Measurements from ENCODE around the gene OASL.
"Not testable (repeated sequence)": the region's sequence is repeated elsewhere in the genome, so short reads cannot be mapped to it uniquely, and the experiment has no call there.

Gene OASL

DNA sequence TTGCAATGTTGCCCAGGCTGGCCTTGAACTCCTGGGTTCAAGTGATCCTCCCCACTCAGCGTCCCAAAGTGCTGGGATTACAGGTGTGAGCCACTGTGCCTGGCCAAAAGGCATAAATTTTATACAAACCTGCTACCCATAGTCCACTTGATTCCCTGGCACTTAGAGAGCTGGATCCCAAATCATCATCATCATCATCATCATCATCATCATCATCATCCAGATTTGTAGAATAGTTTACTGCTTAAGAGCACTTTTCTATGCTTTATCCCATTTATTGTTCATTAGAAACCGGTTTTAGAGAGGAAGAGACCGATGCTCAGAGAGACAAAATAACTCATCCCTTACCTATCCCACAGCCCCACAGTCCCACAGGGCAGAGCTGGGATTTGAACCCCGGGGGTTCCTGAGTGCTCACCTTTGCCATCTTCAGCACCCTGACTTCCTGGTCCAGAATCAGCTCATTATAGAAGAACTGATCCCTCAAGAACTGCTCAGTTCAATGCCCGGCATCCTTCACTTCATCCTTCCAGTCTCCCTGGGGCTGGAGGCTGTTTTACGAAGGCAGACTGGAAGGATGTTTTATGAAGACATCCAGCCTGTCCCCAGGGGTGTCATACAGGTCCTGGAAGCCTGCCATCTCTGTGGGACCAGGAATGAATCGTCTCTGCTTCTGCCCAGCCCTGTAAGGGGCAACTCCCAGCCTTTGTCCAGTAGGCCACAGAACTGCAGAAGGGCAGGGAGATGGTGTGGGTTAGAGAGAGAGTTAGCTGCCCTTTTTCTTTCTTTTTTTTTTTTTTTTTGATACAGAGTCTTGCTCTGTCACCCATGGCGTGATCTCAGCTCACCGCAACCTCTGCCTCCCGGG is 20.2 kb upstream of the OASL start:
- no peak for DNase-seq (ENCODE audit: low spot score)

DNA sequence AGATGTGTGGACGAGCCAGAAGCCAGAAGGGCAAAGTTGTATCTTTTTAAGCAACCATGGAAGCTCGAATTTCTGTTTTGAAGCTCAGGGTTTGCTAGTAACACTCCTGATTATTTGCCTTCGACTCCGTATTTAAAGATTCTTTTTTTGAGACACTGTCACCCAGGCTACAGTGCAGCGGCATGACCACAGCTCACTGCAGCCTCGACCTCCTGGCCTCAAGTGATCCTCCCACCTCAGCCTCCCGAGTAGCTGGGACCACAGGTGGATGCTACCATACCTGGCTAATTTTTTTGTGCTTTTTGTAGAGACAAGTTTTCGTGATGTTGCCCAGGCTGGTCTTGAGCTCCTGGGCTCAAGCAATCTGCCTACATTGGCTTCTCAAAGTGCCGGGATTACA is 18.7 kb upstream of the OASL start:
- no peak for DNase-seq (ENCODE audit: low spot score)

DNA sequence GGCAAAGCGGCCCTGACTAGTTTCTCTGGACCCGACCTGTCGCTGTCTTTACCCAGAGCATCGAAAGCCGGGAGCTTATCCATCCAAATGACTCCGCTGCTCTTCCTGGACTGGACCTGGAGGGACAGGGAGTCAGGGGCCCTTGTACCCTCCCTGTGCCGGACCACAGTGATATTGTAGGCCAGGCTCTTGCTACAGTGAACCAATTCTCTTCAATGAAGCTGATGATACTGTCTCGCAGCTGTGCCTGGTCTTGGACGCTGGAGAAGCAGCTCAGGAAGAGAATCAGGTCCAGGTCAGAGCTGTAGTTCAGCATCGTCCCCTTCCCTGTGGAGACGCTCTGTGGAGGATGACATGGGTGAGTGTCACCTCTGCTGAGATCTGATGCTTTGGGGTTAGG is 14.7 kb upstream of the OASL start:
- DNase-seq (ENCODE audit: low spot score) = no peak

DNA sequence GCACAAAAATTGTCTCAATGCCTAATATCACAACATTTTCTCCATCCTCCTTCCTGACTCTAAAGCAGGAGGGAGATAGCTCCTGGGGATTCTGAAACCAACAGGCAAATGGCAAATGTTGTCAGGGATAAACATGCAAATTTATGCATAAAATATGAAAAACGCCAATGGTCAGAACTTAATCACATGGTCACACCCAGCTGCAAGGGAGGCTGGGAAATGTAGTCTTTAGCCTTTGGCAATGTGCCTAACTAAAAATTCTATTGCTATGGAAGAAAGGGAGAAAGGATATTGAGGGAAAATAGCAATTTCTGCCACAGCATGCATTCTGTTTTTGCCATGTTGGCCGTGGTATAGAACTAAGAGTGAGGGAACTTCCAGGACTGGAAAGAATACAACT is 11.7 kb upstream of the OASL start:
- DNase-seq (ENCODE audit: low spot score) = no peak

DNA sequence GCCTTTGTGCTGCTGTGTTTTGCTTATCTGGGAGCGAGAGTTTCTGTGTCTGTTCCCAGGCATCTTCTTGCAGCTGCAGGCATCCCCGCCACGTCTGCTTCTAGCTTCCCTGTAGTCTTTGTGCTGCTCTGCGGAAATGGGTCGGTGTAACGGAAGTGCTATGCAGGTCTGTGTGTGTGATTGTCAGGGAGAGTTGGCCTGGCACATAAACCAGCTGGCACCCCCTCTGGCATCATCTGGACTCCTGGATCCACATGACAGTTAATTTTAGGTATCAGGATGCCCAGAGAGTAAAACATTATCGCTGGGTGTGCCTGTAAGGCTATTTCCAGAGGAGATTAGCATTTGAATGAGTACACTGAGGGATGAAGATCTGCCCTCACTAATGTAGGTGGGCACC is 9.4 kb upstream of the OASL start:
- DNase-seq (ENCODE audit: low spot score) = no peak

DNA sequence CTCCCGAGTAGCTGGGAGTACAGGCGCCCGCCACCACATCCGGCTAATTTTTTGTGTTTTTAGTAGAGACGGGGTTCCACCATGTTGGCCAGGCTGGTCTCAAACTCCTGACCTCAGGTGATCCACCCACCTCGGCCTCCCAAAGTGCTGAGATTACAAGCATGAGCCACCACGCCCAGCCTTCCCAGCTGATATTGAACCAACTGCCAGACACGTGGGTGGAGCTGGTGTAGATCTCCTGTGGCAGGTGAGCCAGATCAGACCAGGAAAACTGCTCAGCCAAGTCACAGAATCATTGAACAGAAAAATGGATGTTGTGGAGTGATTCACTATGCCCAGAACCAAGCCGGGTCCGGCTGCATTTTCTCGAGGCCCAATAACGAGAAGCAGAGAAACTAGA is 8.4 kb upstream of the OASL start:
- DNase-seq (ENCODE audit: low spot score) = not testable (repeated sequence)

DNA sequence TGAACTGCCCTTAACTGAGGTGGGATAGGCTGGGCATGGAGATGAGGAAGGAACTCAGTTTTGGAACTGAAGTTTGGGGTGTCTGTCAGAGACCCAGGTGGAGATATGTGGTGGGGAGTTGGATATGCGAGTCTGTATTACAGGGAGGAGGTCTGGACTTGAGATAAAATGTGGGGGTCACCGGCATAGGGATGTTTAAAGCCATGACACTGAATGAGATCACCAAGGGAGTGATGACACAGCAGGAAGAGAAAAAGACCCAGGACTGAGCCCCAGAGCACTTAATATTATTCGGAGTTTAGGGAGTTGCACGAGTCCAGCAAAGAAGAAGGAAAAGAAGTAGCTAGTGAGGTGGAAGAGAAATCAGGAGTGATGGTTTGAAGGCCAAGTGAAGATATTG is 4.0 kb upstream of the OASL start:
- DNase-seq (ENCODE audit: low spot score) = no peak

DNA sequence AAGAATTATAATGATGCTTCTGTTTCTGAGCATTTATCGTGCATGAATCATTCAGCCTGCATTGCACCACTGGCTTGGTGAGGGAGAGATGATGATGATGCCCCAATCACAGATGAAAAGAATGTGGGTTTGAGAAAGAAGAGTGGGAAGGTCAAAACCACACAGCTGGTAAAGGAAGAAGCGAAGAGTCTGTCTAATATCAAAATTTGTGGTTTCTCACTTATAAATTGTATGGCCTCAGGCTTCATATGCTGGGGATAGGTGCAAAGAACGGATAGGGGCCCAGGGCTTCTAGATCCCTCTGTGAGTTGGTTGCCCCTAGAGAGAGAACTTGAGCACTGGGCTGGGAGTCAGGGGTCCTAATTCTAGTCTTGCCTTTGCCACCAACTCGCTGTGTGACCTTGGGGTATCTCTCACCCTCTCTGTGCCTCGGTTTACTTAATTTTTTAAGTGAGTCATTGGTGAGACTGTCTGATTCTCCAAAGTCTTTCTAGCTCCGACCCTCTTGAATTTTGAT is 2.2 kb downstream of the OASL start:
- no peak for DNase-seq (ENCODE audit: low spot score)

DNA sequence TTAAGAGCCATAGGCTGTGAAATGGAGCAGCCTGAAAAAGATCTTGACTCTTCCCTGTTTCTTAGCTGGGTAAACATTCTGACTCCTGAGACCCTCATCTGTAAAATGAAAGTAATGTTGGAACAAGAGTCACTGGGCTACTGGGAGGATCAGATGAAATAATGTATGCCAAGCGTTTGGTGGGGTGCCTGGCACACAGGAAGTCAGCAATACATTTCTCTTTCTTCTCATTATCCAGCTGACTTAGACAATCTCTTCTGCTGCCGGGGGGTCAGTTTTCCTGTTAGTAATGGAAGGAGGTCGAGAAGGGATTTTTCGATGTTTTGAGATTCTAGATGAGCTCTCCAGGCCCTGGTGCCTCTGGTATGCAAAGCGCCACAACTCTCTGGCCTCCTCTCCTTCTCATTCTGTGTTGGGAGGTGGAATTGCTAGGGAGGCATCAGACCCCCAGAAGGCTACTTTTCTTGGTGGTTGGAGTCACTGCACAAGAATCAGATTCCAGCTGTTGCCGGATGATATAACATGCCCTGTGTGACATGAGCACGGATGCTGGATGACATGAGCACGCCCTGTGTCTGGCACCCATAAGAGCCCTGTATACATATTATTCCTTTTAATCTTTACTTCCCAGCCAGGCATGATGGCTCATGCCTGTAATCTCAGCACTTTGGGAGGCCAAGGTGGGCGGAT is 4.3 kb downstream of the OASL start:
- DNase-seq (ENCODE audit: low spot score) = no peak

DNA sequence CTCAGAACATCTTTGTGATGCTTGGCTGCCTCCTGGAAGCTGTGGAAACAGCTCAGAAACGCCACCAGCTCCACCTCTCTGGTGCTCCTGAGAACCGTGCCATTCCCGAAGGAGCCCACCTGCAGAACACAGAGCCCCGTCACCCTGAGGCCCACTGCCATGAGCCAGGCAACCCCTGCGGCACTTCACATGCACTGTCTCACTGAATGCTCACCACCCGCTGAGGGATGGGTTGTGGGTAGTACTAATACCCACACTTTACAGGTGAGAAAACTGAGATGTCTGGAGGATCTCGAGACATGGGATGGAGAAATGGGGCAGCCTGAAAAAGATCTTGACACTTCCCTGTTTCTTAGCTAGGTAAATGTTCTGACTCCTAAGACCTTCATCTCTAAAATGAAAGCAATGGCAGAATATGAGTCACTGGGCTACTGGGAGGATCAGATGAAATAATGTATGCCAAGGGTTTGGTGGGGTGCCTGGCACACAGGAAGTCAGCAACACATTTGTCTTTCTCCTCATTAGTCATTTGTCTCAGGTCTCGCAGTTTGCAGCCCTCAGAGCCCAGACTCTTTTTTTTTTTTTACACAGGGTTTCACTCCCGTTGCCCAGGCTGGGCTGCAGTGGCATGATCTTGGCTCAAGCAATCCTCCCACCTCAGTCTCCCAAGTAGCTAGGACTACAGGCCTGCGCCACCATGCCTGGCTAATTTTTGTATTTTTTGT is 5.3 kb downstream of the OASL start:
- DNase-seq (ENCODE audit: low spot score) = no peak

DNA sequence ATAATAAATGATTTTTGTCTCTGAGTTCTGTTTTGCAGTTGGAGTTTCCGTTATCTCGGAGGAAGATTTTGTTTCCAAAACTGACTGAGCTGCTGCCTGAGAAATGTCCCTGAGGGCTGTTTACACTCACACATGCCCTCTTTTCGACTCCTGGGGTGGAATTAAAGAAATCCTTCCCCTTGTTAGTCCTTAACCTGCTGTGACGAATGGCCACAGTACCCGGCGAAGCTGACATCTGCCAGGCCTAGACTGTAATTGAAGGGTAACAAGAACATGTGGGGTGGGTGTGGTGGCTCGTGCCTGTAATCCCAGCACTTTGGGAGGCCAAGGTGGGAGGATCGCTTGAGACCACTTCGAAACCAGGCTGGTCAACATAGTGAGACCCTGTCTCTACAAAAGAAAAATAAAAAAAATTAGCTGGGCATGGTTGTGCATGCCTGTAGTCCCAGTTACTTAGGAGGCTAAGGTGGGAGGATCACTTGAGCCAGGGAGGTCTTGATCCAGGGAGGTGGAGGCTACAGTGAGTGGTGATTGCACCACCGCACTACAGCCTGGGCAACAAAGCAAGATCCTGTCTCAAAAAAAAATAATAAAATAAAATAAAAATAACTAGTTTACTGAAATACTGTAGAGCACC is 8.4 kb downstream of the OASL start:
- DNase-seq (ENCODE audit: low spot score) = no peak

DNA sequence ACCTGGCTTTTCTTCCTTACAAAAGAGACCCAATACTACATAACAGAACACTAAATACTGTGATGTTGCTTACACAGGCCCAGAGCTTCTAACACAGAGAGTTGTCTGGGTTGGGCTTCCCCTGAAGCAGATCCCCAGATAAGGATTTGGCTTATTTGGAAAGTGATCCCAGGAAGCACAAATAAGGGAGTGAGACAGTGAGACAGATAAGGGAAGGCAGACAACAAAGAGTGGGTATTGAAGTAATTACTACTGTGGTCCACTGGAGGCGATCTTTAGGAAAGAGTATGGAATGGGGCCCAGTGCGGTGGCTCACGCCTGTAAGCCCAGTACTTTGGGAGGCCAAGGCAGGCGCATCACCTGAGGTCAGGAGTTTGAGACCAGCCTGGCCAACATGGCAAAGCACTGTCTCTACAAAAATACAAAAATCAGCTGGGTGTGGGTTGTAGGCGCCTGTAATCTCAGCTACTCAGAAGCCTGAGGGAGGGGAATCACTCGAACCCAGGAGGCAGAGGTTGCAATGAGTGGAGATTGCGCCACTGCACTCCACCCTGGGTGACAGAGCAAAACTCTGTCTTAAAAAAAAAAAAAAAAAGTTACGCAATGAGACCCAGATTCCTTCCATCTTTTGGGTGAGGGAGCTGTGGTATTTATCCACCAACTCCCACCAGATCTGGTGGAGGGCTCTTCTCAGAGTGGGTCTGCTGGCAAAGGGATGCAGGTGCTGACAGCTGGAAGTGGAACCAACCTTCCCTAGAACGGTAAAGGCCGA is 12.6 kb downstream of the OASL start:
- no peak for DNase-seq (ENCODE audit: low spot score)

DNA sequence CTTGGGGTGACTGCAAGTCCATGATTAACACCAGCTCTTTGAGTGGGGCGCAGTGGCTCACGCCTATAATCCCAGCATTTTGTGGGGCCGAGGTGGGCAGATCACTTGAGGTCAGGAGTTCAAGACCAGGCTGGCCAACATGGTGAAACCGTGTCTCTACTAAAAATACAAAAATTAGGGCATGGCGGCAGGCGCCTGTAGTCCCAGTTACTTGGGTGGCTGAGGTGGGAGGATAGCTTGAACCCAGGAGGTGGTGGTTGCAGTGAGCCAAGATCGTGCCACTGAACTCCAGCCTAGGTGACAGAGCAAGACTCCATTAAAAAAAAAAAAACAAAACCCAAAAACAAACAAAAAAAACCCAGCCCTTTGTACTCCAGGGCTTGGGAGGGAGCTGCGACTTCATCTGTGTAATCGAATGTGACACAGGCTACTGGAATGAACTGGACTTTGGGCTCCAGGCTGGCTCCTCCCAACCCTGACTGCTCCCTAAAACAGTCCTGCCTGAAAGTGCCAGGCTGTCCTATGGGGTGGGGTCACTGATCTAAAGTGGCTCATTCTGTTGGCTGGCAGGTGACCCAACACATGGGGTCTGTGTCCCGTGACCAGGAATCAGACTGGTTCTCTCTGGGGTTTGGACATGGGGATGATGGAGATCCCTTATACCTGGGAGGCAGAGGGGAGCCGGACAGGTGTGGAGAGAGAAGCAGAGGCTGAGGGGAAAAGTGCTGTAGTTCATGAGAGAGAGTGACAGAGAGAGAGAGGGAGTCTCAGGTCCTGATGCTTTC is 13.4 kb downstream of the OASL start:
- DNase-seq (ENCODE audit: low spot score) = no peak

DNA sequence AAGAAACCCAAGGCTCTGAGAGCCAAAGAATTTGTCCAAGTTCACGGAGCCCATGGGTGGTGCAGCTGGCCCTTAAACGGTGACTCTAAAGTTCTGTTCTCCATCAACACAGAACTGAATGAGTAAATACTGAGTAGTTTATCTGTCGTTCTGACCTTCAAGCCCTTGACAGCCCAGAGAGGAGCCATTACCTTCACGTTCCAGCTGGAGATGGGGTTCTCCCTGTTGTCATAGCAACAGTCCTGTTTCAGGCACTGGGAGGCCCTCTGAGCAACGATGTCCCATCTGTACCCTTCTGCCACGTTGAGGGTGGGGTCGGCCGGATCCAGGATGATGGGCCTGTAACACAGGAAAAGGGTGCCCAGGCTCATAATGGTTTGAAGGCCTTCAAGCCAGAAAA is 15.2 kb downstream of the OASL start:
- DNase-seq (ENCODE audit: low spot score) = no peak

DNA sequence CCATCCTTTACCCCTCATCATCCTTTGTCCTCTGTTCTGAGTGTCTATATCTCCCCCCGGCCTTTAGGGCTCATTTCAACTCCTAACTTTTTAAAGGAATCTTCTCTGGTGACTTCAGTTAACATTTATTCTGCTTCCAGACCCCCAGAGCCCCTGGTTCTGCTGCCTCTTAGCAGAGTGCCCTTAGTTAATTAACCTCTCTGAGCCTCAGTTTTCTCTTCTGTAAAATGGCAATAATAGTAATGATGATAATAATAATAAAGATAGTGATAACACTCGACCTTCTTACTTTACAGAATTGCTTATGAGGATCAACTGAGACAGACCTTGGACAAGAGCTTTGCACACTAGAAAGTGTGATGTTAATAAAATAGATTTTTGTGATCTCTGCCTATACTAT is 16.3 kb downstream of the OASL start:
- no peak for DNase-seq (ENCODE audit: low spot score)

DNA sequence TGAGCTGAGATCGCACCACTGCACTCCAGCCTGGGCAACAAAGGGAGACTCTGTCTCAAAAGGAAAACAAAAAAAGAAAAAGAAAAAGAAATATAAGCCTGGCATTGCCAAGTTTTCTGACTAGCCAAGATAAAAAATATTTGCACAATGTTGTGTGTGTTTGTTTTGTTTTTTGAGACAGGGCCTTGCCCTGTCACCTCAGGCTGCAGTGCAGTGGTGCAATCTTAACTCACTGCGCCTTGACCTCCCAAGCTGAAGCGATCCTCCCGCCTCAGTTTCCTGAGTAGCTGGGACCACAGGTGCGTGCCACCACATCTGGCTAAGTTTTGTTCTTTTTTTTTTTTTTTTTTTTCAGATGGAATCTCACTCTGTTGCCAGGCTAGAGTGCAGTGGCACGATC is 17.3 kb downstream of the OASL start:
- no peak for DNase-seq (ENCODE audit: low spot score)

DNA sequence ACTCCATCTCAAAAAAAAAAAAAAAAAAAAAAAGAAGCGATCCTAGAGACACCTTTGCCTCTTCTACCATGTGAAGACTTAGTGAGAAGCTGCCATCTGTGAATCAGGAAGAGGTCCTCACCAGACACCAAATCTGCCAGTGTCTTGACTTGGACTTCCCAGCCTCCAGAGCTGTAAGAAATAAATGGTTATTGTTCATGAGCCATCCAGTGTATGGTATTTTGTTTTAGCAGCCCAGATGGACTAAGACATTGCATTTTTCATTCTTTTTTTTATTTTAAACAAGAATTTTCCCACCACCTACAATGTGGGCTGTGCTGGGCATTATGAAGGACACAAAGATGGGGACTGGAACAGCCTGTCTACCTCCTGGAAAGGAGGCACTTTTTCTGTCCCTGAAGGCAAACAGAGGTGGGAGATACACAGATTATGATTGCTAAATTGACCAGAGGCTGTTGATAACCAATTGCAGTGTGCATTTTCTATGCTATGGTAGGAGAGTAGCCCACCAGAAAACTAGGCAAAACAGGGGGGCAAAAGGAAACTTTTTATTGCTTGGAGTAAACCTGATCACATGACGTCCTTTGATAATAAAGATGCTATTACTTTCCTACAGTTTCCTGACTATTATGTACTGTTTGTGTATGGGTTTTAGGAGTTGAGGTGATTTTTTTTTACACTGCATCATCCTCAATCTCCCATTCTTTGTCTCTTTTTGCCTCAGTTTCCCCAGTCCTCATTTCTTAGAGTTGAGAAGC is 20.0 kb downstream of the OASL start:
- no peak for DNase-seq (ENCODE audit: low spot score)

DNA sequence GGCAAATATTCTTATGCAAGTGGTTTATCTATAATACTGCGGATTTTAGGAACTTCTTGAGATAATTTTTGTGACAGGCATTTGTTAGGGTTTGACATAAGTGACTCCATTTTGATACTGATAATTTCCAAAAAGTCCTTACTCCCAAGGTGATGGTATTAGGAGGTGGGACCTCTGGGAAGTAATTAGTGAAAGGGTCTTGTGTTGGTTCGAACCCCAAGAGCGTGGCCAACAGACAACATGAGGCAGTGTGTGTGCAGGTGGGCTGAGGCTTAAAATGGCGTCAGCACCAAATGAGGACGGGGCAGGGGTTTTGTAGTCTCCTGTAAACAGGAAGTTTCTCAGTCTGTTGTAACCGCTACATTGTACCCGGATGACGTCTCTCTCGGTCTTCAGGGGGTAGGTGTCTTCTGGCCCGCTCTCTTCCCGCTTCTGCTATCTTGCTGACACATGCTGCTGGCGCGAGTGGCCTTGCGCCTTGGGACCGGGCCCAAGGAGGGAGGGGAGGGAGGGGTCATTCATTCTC is 21.0 kb downstream of the OASL start:
- no peak for DNase-seq (ENCODE audit: low spot score)

Measured in left forelimb (tissue), 1 donor.